CD4-positive, alpha-beta T cell treated with Interferon gamma for 1 hour (primary cell): ENCODE data around the gene LRRC28.
"Not testable (repeated sequence)": the region's sequence is repeated elsewhere in the genome, so short reads cannot be mapped to it uniquely, and the experiment has no call there.

Experiments
- DNase-seq: peaks from one replicate; pipeline ENCODE4 v3.0.0-alpha.2; 2020

The LRRC28 gene

GRCh38 chr15:99345242-99345641 lies 94.0 kb downstream of the LRRC28 start:
- no peak for DNase-seq

GRCh38 chr15:99345832-99346462 lies 94.7 kb downstream of the LRRC28 start:
- no peak for DNase-seq

DNA sequence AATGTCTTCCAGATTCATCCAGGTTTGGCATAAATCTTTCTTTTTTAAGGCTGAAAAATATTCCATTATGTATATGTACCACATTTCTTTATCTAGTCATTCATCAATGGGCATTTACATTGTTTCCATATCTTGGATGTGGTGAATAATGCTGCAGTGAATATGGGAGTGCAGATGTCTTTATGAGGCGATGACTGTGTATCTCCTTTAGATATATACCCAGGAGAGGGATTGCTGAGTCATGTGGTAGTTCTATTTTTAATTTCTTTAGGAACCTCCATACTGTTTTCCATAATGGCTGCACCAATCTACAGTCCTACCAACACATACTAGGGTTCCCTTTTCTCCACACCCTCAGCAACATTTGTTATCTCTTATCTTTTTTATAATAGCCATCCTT lies 96.3 kb downstream of the LRRC28 start:
- DNase-seq = no peak

- DNase-seq = no peak
These were observed 97.1 kb downstream of the LRRC28 start for GRCh38 chr15:99348412-99348811.

GRCh38 chr15:99350408-99350807 lies 99.1 kb downstream of the LRRC28 start:
- no peak for DNase-seq

DNA sequence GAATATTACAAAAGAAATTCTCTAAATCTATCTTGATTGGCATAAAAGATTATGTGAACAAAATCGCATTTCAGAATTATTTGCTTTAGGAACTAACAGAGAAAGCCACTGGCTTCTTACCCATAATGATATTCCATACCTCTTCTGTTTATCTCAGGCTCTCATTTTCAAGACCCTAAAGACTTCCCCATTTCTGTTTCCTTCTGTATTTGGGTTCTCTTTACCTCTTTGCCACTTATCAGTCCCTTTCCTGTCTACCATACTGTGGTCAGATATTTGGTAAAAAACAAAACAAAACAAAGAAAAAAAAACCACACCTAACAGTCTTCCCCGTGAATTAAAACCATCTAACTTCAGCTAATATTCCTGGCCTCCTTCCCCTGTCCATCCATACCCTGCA lies 108.5 kb downstream of the LRRC28 start:
- DNase-seq = no peak

GRCh38 chr15:99361545-99362185 lies 110.4 kb downstream of the LRRC28 start:
- DNase-seq = no peak

DNA sequence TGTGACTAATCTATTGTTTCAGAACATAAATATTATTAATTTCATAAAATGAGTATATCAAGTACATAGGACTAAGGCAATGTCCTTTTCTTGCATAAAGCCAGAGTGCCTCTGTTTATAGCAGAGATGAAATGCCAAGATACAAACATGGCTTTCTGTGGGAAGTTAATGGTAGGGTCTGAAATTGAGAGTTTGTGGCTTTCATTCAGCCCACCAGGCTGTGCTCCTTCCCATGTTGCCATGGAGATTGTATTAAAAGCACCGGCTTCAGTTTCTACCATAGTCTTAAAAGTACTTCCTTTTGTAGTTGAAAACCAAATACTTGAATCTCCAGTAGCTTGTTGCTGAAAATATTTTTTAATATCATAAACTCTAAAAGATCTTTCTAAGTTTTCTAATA lies 114.0 kb downstream of the LRRC28 start:
- DNase-seq = no peak

GRCh38 chr15:99366013-99366412 lies 114.7 kb downstream of the LRRC28 start:
- DNase-seq = no peak

GRCh38 chr15:99368743-99369142 lies 117.5 kb downstream of the LRRC28 start:
- no peak for DNase-seq

- DNase-seq = no peak
These were observed 117.9 kb downstream of the LRRC28 start for GRCh38 chr15:99369196-99369595.

DNA sequence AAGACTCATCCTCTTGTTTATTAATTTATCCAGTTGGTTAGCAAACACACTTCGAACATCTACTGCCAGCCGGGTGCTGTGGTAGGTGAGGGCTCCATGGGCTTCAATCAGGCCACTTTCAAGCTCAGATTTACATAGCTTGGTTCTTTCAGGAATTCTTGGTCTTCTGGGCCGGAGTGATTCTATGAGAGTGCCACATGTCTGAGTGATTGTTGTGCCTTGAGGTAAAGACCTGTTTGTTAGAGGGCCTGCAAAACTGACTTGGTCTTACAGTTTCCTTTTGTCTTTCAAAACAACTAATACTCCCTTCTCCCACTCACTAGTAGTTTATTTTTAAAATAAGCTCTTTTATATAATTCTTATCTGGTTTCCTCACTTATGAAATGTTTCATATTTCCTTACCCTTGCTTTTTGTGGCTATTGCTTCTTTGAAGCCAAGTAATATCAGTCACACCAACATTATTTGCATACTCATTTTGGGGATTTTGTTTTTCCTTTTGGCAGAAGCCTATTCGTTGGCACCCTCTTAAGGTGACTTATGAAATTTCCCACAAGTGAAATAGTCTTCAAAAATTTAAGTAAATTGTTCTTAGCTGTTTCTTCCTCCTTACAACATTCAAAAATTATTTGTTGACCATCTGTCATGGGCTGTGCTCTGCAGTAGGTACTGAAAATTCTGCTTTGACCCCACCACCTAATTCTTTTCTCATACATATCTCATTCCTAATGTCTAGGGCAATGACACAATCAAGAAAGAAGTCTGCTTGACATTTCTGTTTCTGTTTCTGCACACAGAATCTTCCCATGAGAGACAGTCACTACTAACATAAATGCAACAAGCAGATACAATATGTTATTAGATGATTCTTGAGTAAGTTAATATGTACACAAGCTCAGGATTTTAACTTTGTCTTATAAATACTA lies 120.2 kb downstream of the LRRC28 start:
- no peak for DNase-seq

GRCh38 chr15:99385005-99385669 lies 133.9 kb downstream of the LRRC28 start:
- no peak for DNase-seq

GRCh38 chr15:99385865-99386264 lies 134.6 kb downstream of the LRRC28 start:
- DNase-seq = no peak

- no peak for DNase-seq
These were observed 135.1 kb downstream of the LRRC28 start for GRCh38 chr15:99386391-99386790.

GRCh38 chr15:99387421-99388168 lies 136.3 kb downstream of the LRRC28 start:
- DNase-seq = no peak

GRCh38 chr15:99390667-99391066 lies 139.4 kb downstream of the LRRC28 start:
- DNase-seq = no peak

- DNase-seq = no peak
These were observed 142.4 kb downstream of the LRRC28 start for GRCh38 chr15:99393641-99394040.

- no peak for DNase-seq
These were observed 145.1 kb downstream of the LRRC28 start for GRCh38 chr15:99396375-99396774.

- DNase-seq = no peak
These were observed 147.8 kb downstream of the LRRC28 start for GRCh38 chr15:99399061-99399460.

- DNase-seq = no peak
These were observed 148.3 kb downstream of the LRRC28 start for GRCh38 chr15:99399618-99400017.

GRCh38 chr15:99401216-99401615 lies 149.9 kb downstream of the LRRC28 start:
- DNase-seq = not testable (repeated sequence)
